ENCODE results near the gene CAND2.
"Not testable (repeated sequence)": the region's sequence is repeated elsewhere in the genome, so short reads cannot be mapped to it uniquely, and the experiment has no call there.

The CAND2 gene

GRCh38 chr3:12759693-12760565, 36.6 kb upstream of the CAND2 start:
- DNase-seq (no peak), ATAC-seq (no peak)
- H3K4me3 Mint-ChIP-seq, result no peak overlapping the region
- H3K4me1 Mint-ChIP-seq, result peaks cover 5% of the 10 kb centered on the region
- H3K9me3 Mint-ChIP-seq, result no peaks in the 10 kb centered on the region
- peaks cover 6% of the 10 kb centered on the region for H3K27me3 Mint-ChIP-seq
- peak overlapping the region in 1 of 2 donors; percentile 32 for H3K27ac Mint-ChIP-seq

DNA sequence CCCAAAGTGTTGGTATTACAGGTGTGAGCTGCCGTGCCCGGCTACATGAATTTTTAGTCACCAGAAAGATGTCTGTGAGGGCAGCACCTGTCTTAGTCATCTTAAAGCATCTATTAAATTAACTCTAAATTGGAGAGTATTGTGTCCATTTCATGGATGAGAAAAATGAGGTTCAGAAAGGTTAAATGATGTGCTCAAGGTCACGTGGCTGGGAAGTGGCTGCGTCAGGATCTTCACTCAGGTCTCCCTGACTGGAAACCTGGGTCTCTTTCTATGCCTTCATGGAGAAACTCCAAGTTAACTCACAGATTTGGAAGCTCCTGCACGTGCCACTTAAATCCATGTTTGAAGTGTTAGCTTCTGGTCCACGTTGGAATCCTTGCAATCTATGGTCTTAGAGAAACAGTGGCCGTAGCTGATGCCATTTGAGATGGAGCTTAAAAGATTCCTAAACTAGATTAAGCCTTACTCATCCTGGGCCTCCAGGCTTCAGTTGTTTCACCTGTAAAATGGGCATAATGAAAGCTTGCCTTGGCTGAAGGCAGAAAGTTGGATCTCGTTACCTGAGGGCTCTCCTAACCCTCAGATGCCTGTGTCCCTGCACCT, 32.2 kb upstream of the CAND2 start:
- no peak overlapping the region for H3K27ac Mint-ChIP-seq
- no peak for ATAC-seq
- H3K27me3 Mint-ChIP-seq, result no peaks in the 10 kb centered on the region
- no peak overlapping the region for H3K4me3 Mint-ChIP-seq
- DNase-seq, result no peak
- peaks cover 5% of the 10 kb centered on the region for H3K4me1 Mint-ChIP-seq
- no peaks in the 10 kb centered on the region for H3K9me3 Mint-ChIP-seq

DNA sequence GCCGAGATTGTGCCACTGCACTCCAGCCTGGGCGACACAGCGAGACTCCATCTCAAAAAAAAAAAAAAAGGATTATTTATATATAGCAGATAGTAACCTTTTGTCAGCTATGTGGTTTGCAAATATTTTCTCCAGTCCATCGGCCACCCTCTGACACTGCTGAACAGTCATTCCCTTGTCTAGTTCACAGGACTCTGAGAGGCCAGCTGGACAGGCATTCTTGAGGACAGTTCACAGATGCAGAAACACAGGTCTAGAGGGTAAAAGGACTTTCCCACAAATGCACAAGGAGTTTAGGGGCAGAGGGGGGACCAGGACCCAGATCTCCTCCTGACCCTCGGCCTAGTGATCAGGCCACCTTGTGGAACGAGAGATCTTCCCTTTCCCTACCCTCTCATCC, 29.9 kb upstream of the CAND2 start:
- Mint-ChIP-seq H3K9me3 (no peaks in the 10 kb centered on the region), H3K4me1 (peaks cover 5% of the 10 kb centered on the region), H3K4me3 (no peak overlapping the region), H3K27ac (no peak overlapping the region), H3K27me3 (no peaks in the 10 kb centered on the region)
- DNase-seq (no peak), ATAC-seq (no peak)

GRCh38 chr3:12768579-12769527, 27.6 kb upstream of the CAND2 start:
- no peak overlapping the region for H3K27ac Mint-ChIP-seq
- H3K4me3 Mint-ChIP-seq, result no peak overlapping the region
- peaks cover 9% of the 10 kb centered on the region for H3K4me1 Mint-ChIP-seq
- ATAC-seq, result peak; percentile 39
- DNase-seq, result no peak
- H3K27me3 Mint-ChIP-seq, result no peaks in the 10 kb centered on the region
- peaks cover 0 to 6% of the 10 kb centered on the region in 2 donors for H3K9me3 Mint-ChIP-seq

DNA sequence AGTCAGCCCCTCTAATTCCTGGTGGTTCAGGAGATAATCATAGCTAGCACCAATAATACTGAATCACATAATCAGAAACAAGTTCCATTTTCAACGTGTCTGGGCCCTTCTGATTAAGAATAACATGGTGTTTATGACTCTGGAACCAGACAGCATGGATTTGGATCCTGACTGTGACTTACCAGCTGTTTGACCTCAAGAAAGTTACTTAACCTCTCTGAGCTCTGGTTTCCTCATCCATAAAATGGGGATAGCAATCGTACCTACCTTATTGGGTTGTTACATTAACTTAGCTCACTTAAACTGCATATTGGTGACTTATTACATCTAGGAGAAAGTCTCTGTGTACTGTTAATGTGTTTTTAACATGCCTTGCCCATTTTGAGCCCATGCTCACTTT, 26.7 kb upstream of the CAND2 start:
- peaks cover 4% of the 10 kb centered on the region for H3K27me3 Mint-ChIP-seq
- no peak for ATAC-seq
- H3K9me3 Mint-ChIP-seq, result peaks cover 0 to 6% of the 10 kb centered on the region in 2 donors
- DNase-seq, result no peak
- no peak overlapping the region for H3K27ac Mint-ChIP-seq
- peaks cover 9% of the 10 kb centered on the region for H3K4me1 Mint-ChIP-seq
- no peak overlapping the region for H3K4me3 Mint-ChIP-seq

- DNase-seq (no peak), ATAC-seq (no peak)
- Mint-ChIP-seq H3K27me3 (peaks cover 9% of the 10 kb centered on the region), H3K9me3 (peaks cover 0 to 6% of the 10 kb centered on the region in 2 donors), H3K27ac (no peak overlapping the region), H3K4me1 (peaks cover 9% of the 10 kb centered on the region), H3K4me3 (no peak overlapping the region)
Measured at GRCh38 chr3:12771236-12771635, 25.2 kb upstream of the CAND2 start.

DNA sequence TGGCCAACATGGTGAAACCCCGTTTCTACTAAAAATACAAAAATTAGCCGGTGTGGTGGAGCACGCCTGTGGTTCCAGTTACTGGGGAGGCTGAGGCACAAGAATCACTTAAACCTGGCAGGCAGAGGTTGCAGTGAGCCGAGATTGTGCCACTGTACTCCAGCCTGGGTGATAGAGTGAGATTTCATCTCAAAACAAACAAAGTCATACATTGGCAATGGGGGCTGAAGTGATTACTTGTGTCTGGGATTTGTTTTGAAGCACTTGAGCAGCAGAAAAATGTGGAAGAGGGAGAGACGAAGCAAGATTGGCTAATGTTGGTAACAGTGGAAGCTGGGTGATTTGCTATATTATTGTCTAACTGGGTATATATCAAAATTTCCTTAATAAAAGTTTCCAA, 24.0 kb upstream of the CAND2 start:
- peaks cover 14% of the 10 kb centered on the region for H3K27me3 Mint-ChIP-seq
- peaks cover 0 to 6% of the 10 kb centered on the region in 2 donors for H3K9me3 Mint-ChIP-seq
- ATAC-seq, result no peak
- no peak overlapping the region for H3K27ac Mint-ChIP-seq
- no peak for DNase-seq
- H3K4me1 Mint-ChIP-seq, result peaks cover 9% of the 10 kb centered on the region
- no peak overlapping the region for H3K4me3 Mint-ChIP-seq

GRCh38 chr3:12773030-12773709, 23.3 kb upstream of the CAND2 start:
- H3K9me3 Mint-ChIP-seq, result peaks cover 0 to 6% of the 10 kb centered on the region in 2 donors
- no peak for ATAC-seq
- H3K4me3 Mint-ChIP-seq, result no peak overlapping the region
- H3K27ac Mint-ChIP-seq, result peak overlapping the region; percentile 36 to 88
- H3K27me3 Mint-ChIP-seq, result peaks cover 19% of the 10 kb centered on the region
- peaks cover 9% of the 10 kb centered on the region for H3K4me1 Mint-ChIP-seq
- no peak for DNase-seq

GRCh38 chr3:12773710-12774086, 22.8 kb upstream of the CAND2 start:
- Mint-ChIP-seq H3K4me3 (no peak overlapping the region), H3K9me3 (peaks cover 0 to 6% of the 10 kb centered on the region in 2 donors), H3K27ac (no peak overlapping the region), H3K27me3 (peaks cover 19% of the 10 kb centered on the region), H3K4me1 (peaks cover 9% of the 10 kb centered on the region)
- DNase-seq (no peak), ATAC-seq (no peak)

DNA sequence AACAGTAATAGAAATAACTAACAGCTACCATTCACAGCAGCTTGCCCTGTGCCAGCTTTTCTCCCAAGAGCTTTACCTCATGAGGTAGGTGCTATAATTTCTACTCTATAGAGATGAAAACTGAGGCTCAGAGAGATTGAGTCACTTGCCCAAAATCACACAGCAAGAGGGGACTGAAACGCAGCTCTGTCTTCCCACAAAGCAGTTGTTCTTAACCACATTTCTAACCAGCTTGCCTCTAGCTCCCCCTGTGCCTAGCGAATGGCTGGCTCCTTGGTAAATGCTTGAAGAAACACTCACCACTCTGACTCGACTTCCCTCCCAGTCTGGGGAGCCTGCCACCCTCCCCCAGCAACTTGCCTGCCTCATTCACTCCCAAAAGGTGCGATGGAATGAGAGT, 21.9 kb upstream of the CAND2 start:
- Mint-ChIP-seq H3K9me3 (peaks cover 0 to 6% of the 10 kb centered on the region in 2 donors), H3K4me3 (no peak overlapping the region), H3K27ac (peak overlapping the region in 1 of 2 donors; percentile 79), H3K4me1 (peaks cover 9% of the 10 kb centered on the region), H3K27me3 (peaks cover 19% of the 10 kb centered on the region)
- no peak for ATAC-seq
- DNase-seq, result no peak

GRCh38 chr3:12775226-12775625, 21.3 kb upstream of the CAND2 start:
- H3K27me3 Mint-ChIP-seq, result peaks cover 19% of the 10 kb centered on the region
- no peak overlapping the region for H3K4me3 Mint-ChIP-seq
- no peak overlapping the region for H3K27ac Mint-ChIP-seq
- no peak for ATAC-seq
- peaks cover 0 to 6% of the 10 kb centered on the region in 2 donors for H3K9me3 Mint-ChIP-seq
- H3K4me1 Mint-ChIP-seq, result peaks cover 9% of the 10 kb centered on the region
- DNase-seq, result no peak

- H3K27ac Mint-ChIP-seq, H3K4me3 Mint-ChIP-seq, ATAC-seq, H3K4me1 Mint-ChIP-seq, DNase-seq, H3K9me3 Mint-ChIP-seq: not testable (repeated sequence)
- peaks cover 19% of the 10 kb centered on the region for H3K27me3 Mint-ChIP-seq
Measured at GRCh38 chr3:12775970-12776369, 20.5 kb upstream of the CAND2 start.

DNA sequence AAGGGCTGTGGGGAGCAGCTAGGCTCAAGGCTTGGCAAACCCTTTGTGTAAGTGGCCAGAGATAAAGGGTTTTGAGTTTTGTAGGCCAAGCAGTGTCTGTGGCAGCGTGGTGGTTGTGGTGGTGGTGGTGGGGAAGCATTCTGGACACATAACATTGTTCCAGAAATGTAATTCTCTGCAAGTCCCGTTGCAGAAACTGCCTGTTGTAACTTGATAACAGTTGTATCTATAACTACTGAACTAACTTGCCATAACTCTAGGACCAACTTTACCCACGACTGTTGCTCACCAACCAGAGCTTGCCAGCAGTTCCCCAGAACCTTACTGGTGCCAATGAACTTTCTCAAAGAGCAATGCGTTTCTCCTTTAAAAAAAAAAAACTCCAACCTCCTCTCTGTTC, 19.3 kb upstream of the CAND2 start:
- no peak for ATAC-seq
- H3K27me3 Mint-ChIP-seq, result peaks cover 25% of the 10 kb centered on the region
- H3K4me1 Mint-ChIP-seq, result peaks cover 13% of the 10 kb centered on the region
- no peak overlapping the region for H3K27ac Mint-ChIP-seq
- H3K9me3 Mint-ChIP-seq, result peaks cover 0 to 6% of the 10 kb centered on the region in 2 donors
- no peak for DNase-seq
- no peak overlapping the region for H3K4me3 Mint-ChIP-seq

- H3K27me3 Mint-ChIP-seq, result peaks cover 34% of the 10 kb centered on the region
- peaks cover 4% of the 10 kb centered on the region for H3K4me1 Mint-ChIP-seq
- DNase-seq, result no peak
- H3K4me3 Mint-ChIP-seq, result no peak overlapping the region
- no peak for ATAC-seq
- H3K27ac Mint-ChIP-seq, result no peak overlapping the region
- H3K9me3 Mint-ChIP-seq, result no peaks in the 10 kb centered on the region
Measured at GRCh38 chr3:12780751-12781150, 15.7 kb upstream of the CAND2 start.

DNA sequence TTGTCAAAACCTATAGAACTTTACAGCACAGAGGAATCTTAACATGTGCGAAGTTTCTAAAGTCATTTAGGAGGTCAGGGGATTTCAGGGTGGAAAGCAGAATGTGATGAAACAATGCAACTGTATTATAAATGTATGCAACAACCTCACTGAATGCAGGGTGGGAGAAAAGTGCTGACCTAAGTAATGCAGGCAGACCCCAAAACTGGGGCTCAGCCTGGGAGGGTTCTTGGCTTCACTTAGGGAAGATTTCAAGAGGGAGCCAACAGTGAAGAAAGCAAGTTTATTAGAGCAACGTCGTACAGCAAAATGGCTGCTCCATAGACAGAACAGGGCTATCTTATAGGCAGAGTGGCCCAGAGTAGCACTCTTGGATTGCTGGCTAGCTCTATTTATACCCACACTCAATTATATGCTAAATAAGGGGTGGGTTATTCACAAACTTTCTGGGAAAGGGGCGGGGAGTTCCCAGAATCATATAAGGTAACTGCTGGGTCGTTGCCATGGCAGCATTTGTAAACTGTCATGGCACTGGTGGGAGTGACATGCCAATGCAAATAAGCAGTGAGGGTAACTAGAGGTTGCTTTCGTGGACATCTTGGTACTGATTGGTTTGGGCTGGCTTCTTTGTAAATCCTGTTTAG, 14.2 kb upstream of the CAND2 start:
- Mint-ChIP-seq H3K27me3 (peaks cover 30% of the 10 kb centered on the region), H3K4me1 (peaks cover 4% of the 10 kb centered on the region), H3K27ac (peak overlapping the region in 1 of 2 donors; percentile 50), H3K4me3 (no peak overlapping the region), H3K9me3 (no peaks in the 10 kb centered on the region)
- no peak for DNase-seq
- no peak for ATAC-seq
